Measurements from ENCODE around the gene CWF19L2.

The CWF19L2 gene

GRCh38 chr11:107337917-107338316 is 119.7 kb downstream of the CWF19L2 start:
- Histone ChIP-seq H3K9ac (ENCODE audit: low read depth, low read length, poor library complexity) (no peak overlapping the region), H3K4me3 (ENCODE audit: low read length in 2 of 2) (no peak overlapping the region), H4K91ac (ENCODE audit: low read depth, low read length, poor library complexity) (no peak overlapping the region), H2BK15ac (ENCODE audit: low read length) (no peak overlapping the region), H3K4ac (ENCODE audit: low read length) (no peak overlapping the region), H3K27me3 (ENCODE audit: control insufficient read depth in 3 of 3, insufficient read depth in 3 of 3, low read depth in 1 of 3, low read length in 3 of 3) (peaks cover 0 to 2% (median 0%) of the 10 kb centered on the region in 3 experiments), H2AK5ac (ENCODE audit: low read depth, low read length) (no peak overlapping the region), H3K36me3 (replicated peaks in 1 of 2; ENCODE audit: control insufficient read depth in 2 of 2, insufficient read depth in 2 of 2, low read length in 2 of 2) (peaks cover 0 to 7% of the 10 kb centered on the region in 2 donors), H4K8ac (ENCODE audit: low read depth, low read length) (no peak overlapping the region), H2BK120ac (ENCODE audit: low read depth, low read length) (no peak overlapping the region), H3K9me3 (replicated peaks in 1 of 2; ENCODE audit: control insufficient read depth in 2 of 2, insufficient read depth in 1 of 2, low read depth in 1 of 2, low read length in 2 of 2) (no peaks in the 10 kb centered on the region), H3K18ac (ENCODE audit: low read length) (no peak overlapping the region), H3K14ac (ENCODE audit: low read length) (no peak overlapping the region), H2AFZ (ENCODE audit: low read length) (no peak overlapping the region), H2BK12ac (ENCODE audit: low read length) (no peak overlapping the region), H3K4me1 (ENCODE audit: control insufficient read depth in 2 of 2, insufficient read depth in 1 of 2, low read depth in 1 of 2, low read length in 2 of 2) (peaks cover 0 to 2% of the 10 kb centered on the region in 2 donors), H3K23ac (ENCODE audit: low read depth, low read length, poor library complexity) (no peak overlapping the region), H3K4me2 (ENCODE audit: insufficient read depth, low read length, poor library complexity, severe bottlenecking) (no peak overlapping the region), H2BK5ac (ENCODE audit: low read length) (no peak overlapping the region), H3K79me1 (ENCODE audit: low read depth, low read length) (peaks cover 3% of the 10 kb centered on the region), H3K27ac (replicated peaks; ENCODE audit: low read length) (no peak overlapping the region)
- no peak for DNase-seq (ENCODE audit: low spot score)
- WGBS, 2 donors (ENCODE audit: extremely low coverage in 2 of 2, insufficient read length in 2 of 2, insufficient replicate concordance in 1 of 2), result no CpG with 5 or more reads among the region's 2 CpGs

DNA sequence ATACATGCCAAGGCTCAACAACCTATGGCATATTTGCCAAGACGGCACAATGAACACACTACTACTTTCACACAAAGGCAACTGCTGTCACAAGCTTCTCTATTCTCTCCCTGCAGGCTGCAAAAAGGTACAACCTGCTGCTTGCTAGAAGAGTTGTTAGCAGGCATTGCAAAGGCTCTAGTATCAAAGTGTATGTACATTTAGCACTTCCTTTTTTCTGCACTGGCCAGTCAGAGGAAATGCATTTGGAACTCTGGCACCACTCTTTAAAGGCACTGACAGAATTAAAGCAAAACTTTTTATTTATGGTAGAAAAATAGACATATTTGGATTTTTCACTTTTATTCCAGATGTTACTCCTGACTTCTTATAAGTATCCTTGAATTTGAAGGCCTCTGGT is 125.9 kb downstream of the CWF19L2 start:
- WGBS, 2 donors (ENCODE audit: extremely low coverage in 2 of 2, insufficient read length in 2 of 2, insufficient replicate concordance in 1 of 2), result no CpG with 5 or more reads among the region's 1 CpG
- Histone ChIP-seq H3K4me1 (ENCODE audit: control insufficient read depth in 2 of 2, insufficient read depth in 1 of 2, low read depth in 1 of 2, low read length in 2 of 2) (peaks cover 0 to 2% of the 10 kb centered on the region in 2 donors), H2BK5ac (ENCODE audit: low read length) (no peak overlapping the region), H2BK12ac (ENCODE audit: low read length) (no peak overlapping the region), H3K79me1 (ENCODE audit: low read depth, low read length) (no peaks in the 10 kb centered on the region), H3K23ac (ENCODE audit: low read depth, low read length, poor library complexity) (no peak overlapping the region), H2AFZ (ENCODE audit: low read length) (no peak overlapping the region), H3K27me3 (ENCODE audit: control insufficient read depth in 3 of 3, insufficient read depth in 3 of 3, low read depth in 1 of 3, low read length in 3 of 3) (no peaks in the 10 kb centered on the region), H4K8ac (ENCODE audit: low read depth, low read length) (no peak overlapping the region), H3K4me3 (ENCODE audit: low read length in 2 of 2) (no peak overlapping the region), H3K36me3 (replicated peaks in 1 of 2; ENCODE audit: control insufficient read depth in 2 of 2, insufficient read depth in 2 of 2, low read length in 2 of 2) (peaks cover 2 to 37% of the 10 kb centered on the region in 2 donors), H3K18ac (ENCODE audit: low read length) (no peak overlapping the region), H3K9ac (ENCODE audit: low read depth, low read length, poor library complexity) (no peak overlapping the region), H4K91ac (ENCODE audit: low read depth, low read length, poor library complexity) (no peak overlapping the region), H2BK15ac (ENCODE audit: low read length) (no peak overlapping the region), H3K4ac (ENCODE audit: low read length) (no peak overlapping the region), H2BK120ac (ENCODE audit: low read depth, low read length) (no peak overlapping the region), H2AK5ac (ENCODE audit: low read depth, low read length) (no peak overlapping the region), H3K9me3 (replicated peaks in 1 of 2; ENCODE audit: control insufficient read depth in 2 of 2, insufficient read depth in 1 of 2, low read depth in 1 of 2, low read length in 2 of 2) (no peaks in the 10 kb centered on the region), H3K4me2 (ENCODE audit: insufficient read depth, low read length, poor library complexity, severe bottlenecking) (no peak overlapping the region), H3K27ac (replicated peaks; ENCODE audit: low read length) (no peak overlapping the region), H3K14ac (ENCODE audit: low read length) (no peak overlapping the region)
- no peak for DNase-seq (ENCODE audit: low spot score)

GRCh38 chr11:107329164-107329563 is 128.5 kb downstream of the CWF19L2 start:
- no peaks in the 10 kb centered on the region for H3K79me1 ChIP-seq (ENCODE audit: low read depth, low read length)
- no CpG with 5 or more reads among the region's 3 CpGs for WGBS, 2 donors (ENCODE audit: extremely low coverage in 2 of 2, insufficient read length in 2 of 2, insufficient replicate concordance in 1 of 2)

GRCh38 chr11:107316426-107316825 is 141.2 kb downstream of the CWF19L2 start:
- no peaks in the 10 kb centered on the region for H3K27me3 ChIP-seq (ENCODE audit: control insufficient read depth in 3 of 3, insufficient read depth in 3 of 3, low read depth in 1 of 3, low read length in 3 of 3)
- H2BK5ac ChIP-seq (ENCODE audit: low read length), result no peak overlapping the region
- no peak overlapping the region for H3K4me3 ChIP-seq (ENCODE audit: low read length in 2 of 2)
- no peak overlapping the region for H2BK120ac ChIP-seq (ENCODE audit: low read depth, low read length)
- no CpG with 5 or more reads among the region's 1 CpG for WGBS, 2 donors (ENCODE audit: extremely low coverage in 2 of 2, insufficient read length in 2 of 2, insufficient replicate concordance in 1 of 2)
- H2BK12ac ChIP-seq (ENCODE audit: low read length), result no peak overlapping the region
- H3K27ac ChIP-seq (replicated peaks; ENCODE audit: low read length), result no peak overlapping the region
- H3K4me2 ChIP-seq (ENCODE audit: insufficient read depth, low read length, poor library complexity, severe bottlenecking), result no peak overlapping the region
- no peak overlapping the region for H2BK15ac ChIP-seq (ENCODE audit: low read length)
- DNase-seq (ENCODE audit: low spot score), result no peak
- no peaks in the 10 kb centered on the region for H3K4me1 ChIP-seq (ENCODE audit: control insufficient read depth in 2 of 2, insufficient read depth in 1 of 2, low read depth in 1 of 2, low read length in 2 of 2)
- no peak overlapping the region for H2AFZ ChIP-seq (ENCODE audit: low read length)
- H3K14ac ChIP-seq (ENCODE audit: low read length), result no peak overlapping the region
- H3K9me3 ChIP-seq (replicated peaks in 1 of 2; ENCODE audit: control insufficient read depth in 2 of 2, insufficient read depth in 1 of 2, low read depth in 1 of 2, low read length in 2 of 2), result peaks cover 9 to 17% of the 10 kb centered on the region in 2 donors
- no peak overlapping the region for H3K18ac ChIP-seq (ENCODE audit: low read length)
- no peak overlapping the region for H4K91ac ChIP-seq (ENCODE audit: low read depth, low read length, poor library complexity)
- H3K23ac ChIP-seq (ENCODE audit: low read depth, low read length, poor library complexity), result no peak overlapping the region
- no peak overlapping the region for H3K4ac ChIP-seq (ENCODE audit: low read length)
- no peak overlapping the region for H3K9ac ChIP-seq (ENCODE audit: low read depth, low read length, poor library complexity)
- no peak overlapping the region for H2AK5ac ChIP-seq (ENCODE audit: low read depth, low read length)
- H4K8ac ChIP-seq (ENCODE audit: low read depth, low read length), result no peak overlapping the region
- peaks cover 9 to 11% of the 10 kb centered on the region in 2 donors for H3K36me3 ChIP-seq (replicated peaks in 1 of 2; ENCODE audit: control insufficient read depth in 2 of 2, insufficient read depth in 2 of 2, low read length in 2 of 2)
- H3K79me1 ChIP-seq (ENCODE audit: low read depth, low read length), result no peaks in the 10 kb centered on the region

More at GRCh38 chr11:107329164-107329563, 128.5 kb downstream of the CWF19L2 start:
- no peak overlapping the region for H4K8ac ChIP-seq (ENCODE audit: low read depth, low read length)
- no peak overlapping the region for H3K27ac ChIP-seq (replicated peaks; ENCODE audit: low read length)
- H2BK5ac ChIP-seq (ENCODE audit: low read length), result no peak overlapping the region
- H3K4me3 ChIP-seq (ENCODE audit: low read length in 2 of 2), result no peak overlapping the region
- H2AFZ ChIP-seq (ENCODE audit: low read length), result no peak overlapping the region
- no peak overlapping the region for H3K4ac ChIP-seq (ENCODE audit: low read length)
- no peak overlapping the region for H3K18ac ChIP-seq (ENCODE audit: low read length)
- no peak overlapping the region for H3K4me2 ChIP-seq (ENCODE audit: insufficient read depth, low read length, poor library complexity, severe bottlenecking)
- no peak overlapping the region for H4K91ac ChIP-seq (ENCODE audit: low read depth, low read length, poor library complexity)
- H3K36me3 ChIP-seq (replicated peaks in 1 of 2; ENCODE audit: control insufficient read depth in 2 of 2, insufficient read depth in 2 of 2, low read length in 2 of 2), result peaks cover 4 to 48% of the 10 kb centered on the region in 2 donors
- no peak overlapping the region for H3K9ac ChIP-seq (ENCODE audit: low read depth, low read length, poor library complexity)
- H2BK120ac ChIP-seq (ENCODE audit: low read depth, low read length), result no peak overlapping the region
- H3K4me1 ChIP-seq (ENCODE audit: control insufficient read depth in 2 of 2, insufficient read depth in 1 of 2, low read depth in 1 of 2, low read length in 2 of 2), result peaks cover 0 to 2% of the 10 kb centered on the region in 2 donors
- H2BK12ac ChIP-seq (ENCODE audit: low read length), result no peak overlapping the region
- H3K23ac ChIP-seq (ENCODE audit: low read depth, low read length, poor library complexity), result no peak overlapping the region
- H2AK5ac ChIP-seq (ENCODE audit: low read depth, low read length), result no peak overlapping the region
- DNase-seq (ENCODE audit: low spot score), result no peak
- H2BK15ac ChIP-seq (ENCODE audit: low read length), result no peak overlapping the region
- H3K9me3 ChIP-seq (replicated peaks in 1 of 2; ENCODE audit: control insufficient read depth in 2 of 2, insufficient read depth in 1 of 2, low read depth in 1 of 2, low read length in 2 of 2), result no peaks in the 10 kb centered on the region
- H3K27me3 ChIP-seq (ENCODE audit: control insufficient read depth in 3 of 3, insufficient read depth in 3 of 3, low read depth in 1 of 3, low read length in 3 of 3), result no peaks in the 10 kb centered on the region
- H3K14ac ChIP-seq (ENCODE audit: low read length), result no peak overlapping the region

Data from neuronal stem cell (in vitro differentiated cells).